GM23338 (cell line): Measurements from ENCODE around the gene KCNMA1. TPM values are rescaled to one million over a fixed set of nuclear protein-coding genes. Genes with fewer than 3 reads are reported as not detected.

Experiments
- CREB1 ChIP-seq: fragments of 250-450 bp; sonication (Bioruptor Pico); IDR thresholded peaks from 2 replicates; pipeline ENCODE4 v1.5.0; 2020; ENCODE audit warnings: low read depth, mild to moderate bottlenecking, moderate library complexity
- NANOG ChIP-seq: IDR thresholded peaks from 2 replicates; pipeline ENCODE4 v1.6.1; 2016; ENCODE audit warnings: antibody characterized with exemption, borderline replicate concordance
- REST ChIP-seq: IDR thresholded peaks from one replicate; pipeline ENCODE4 v1.6.1; 2018; ENCODE audit warnings: antibody characterized with exemption; ENCODE audit not compliant: unreplicated experiment
- polyA plus RNA-seq: library from polyadenylated mRNA; unstranded; fragments of >200 nt; fragmentation: Nextera tagmentation; extraction: Ambion mirVana; gene quantifications from 2 replicates; pipeline ENCODE4 v1.2.1, GENCODE V29; 2016
- total RNA-seq: library from RNA; depleted of rRNA; stranded (reverse); fragments of >200 nt; shearing (Covaris generic); gene quantifications from 2 replicates; pipeline ENCODE4 v1.2.3, GENCODE V29; 2014
- TF ChIP-seq, protein P1 (sequence below): fragments of 250-450 bp; sonication (Bioruptor Pico); IDR thresholded peaks from 2 replicates; pipeline ENCODE4 v1.5.0; 2020; ENCODE audit warnings: mild to moderate bottlenecking, moderate library complexity
- TF ChIP-seq, protein P2 (sequence below), 2 experiments: fragments of 200-600 bp in 1 of 2; sonication (generic) in 1 of 2; conservative IDR thresholded peaks; 2 replicates each; pipeline versions ENCODE4 v1.5.1 to v1.6.1; 2016 to 2017; ENCODE audit warnings: antibody characterized with exemption in 2 of 2, low read depth in 2 of 2, mild to moderate bottlenecking in 2 of 2, moderate library complexity in 1 of 2

Gene KCNMA1
- total and polyA plus RNA-seq, 2 experiments from 2014 or later, result 8.2 to 9.0 TPM

GRCh38 chr10:77226452-77226851, 411.2 kb downstream of the KCNMA1 start (continued):
- TF ChIP-seq, protein P1, sequence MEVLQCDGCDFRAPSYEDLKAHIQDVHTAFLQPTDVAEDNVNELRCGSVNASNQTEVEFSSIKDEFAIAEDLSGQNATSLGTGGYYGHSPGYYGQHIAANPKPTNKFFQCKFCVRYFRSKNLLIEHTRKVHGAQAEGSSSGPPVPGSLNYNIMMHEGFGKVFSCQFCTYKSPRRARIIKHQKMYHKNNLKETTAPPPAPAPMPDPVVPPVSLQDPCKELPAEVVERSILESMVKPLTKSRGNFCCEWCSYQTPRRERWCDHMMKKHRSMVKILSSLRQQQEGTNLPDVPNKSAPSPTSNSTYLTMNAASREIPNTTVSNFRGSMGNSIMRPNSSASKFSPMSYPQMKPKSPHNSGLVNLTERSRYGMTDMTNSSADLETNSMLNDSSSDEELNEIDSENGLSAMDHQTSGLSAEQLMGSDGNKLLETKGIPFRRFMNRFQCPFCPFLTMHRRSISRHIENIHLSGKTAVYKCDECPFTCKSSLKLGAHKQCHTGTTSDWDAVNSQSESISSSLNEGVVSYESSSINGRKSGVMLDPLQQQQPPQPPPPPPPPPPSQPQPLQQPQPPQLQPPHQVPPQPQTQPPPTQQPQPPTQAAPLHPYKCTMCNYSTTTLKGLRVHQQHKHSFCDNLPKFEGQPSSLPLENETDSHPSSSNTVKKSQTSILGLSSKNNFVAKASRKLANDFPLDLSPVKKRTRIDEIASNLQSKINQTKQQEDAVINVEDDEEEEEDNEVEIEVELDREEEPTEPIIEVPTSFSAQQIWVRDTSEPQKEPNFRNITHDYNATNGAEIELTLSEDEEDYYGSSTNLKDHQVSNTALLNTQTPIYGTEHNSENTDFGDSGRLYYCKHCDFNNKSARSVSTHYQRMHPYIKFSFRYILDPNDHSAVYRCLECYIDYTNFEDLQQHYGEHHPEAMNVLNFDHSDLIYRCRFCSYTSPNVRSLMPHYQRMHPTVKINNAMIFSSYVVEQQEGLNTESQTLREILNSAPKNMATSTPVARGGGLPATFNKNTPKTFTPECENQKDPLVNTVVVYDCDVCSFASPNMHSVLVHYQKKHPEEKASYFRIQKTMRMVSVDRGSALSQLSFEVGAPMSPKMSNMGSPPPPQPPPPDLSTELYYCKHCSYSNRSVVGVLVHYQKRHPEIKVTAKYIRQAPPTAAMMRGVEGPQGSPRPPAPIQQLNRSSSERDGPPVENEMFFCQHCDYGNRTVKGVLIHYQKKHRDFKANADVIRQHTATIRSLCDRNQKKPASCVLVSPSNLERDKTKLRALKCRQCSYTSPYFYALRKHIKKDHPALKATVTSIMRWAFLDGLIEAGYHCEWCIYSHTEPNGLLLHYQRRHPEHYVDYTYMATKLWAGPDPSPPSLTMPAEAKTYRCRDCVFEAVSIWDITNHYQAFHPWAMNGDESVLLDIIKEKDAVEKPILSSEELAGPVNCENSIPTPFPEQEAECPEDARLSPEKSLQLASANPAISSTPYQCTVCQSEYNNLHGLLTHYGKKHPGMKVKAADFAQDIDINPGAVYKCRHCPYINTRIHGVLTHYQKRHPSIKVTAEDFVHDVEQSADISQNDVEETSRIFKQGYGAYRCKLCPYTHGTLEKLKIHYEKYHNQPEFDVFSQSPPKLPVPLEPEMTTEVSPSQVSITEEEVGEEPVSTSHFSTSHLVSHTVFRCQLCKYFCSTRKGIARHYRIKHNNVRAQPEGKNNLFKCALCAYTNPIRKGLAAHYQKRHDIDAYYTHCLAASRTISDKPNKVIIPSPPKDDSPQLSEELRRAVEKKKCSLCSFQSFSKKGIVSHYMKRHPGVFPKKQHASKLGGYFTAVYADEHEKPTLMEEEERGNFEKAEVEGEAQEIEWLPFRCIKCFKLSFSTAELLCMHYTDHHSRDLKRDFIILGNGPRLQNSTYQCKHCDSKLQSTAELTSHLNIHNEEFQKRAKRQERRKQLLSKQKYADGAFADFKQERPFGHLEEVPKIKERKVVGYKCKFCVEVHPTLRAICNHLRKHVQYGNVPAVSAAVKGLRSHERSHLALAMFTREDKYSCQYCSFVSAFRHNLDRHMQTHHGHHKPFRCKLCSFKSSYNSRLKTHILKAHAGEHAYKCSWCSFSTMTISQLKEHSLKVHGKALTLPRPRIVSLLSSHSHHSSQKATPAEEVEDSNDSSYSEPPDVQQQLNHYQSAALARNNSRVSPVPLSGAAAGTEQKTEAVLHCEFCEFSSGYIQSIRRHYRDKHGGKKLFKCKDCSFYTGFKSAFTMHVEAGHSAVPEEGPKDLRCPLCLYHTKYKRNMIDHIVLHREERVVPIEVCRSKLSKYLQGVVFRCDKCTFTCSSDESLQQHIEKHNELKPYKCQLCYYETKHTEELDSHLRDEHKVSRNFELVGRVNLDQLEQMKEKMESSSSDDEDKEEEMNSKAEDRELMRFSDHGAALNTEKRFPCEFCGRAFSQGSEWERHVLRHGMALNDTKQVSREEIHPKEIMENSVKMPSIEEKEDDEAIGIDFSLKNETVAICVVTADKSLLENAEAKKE (CRISPR knock-in tag), result no peak
- TF ChIP-seq REST (no peak), NANOG (no peak), CREB1 (CRISPR knock-in tag) (no peak)
- TF ChIP-seq, protein P2, sequence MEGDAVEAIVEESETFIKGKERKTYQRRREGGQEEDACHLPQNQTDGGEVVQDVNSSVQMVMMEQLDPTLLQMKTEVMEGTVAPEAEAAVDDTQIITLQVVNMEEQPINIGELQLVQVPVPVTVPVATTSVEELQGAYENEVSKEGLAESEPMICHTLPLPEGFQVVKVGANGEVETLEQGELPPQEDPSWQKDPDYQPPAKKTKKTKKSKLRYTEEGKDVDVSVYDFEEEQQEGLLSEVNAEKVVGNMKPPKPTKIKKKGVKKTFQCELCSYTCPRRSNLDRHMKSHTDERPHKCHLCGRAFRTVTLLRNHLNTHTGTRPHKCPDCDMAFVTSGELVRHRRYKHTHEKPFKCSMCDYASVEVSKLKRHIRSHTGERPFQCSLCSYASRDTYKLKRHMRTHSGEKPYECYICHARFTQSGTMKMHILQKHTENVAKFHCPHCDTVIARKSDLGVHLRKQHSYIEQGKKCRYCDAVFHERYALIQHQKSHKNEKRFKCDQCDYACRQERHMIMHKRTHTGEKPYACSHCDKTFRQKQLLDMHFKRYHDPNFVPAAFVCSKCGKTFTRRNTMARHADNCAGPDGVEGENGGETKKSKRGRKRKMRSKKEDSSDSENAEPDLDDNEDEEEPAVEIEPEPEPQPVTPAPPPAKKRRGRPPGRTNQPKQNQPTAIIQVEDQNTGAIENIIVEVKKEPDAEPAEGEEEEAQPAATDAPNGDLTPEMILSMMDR (conservative IDR thresholded peaks at IDR 0.05; ENCODE audit: low read depth in 2 of 2), result no peak
